HS-5 (cell line): ENCODE results near the gene CHRNA4.

Experiments used
- DNase-seq: peaks from one replicate; pipeline ENCODE4 v3.0.0-alpha.2; 2012; ENCODE audit warnings: low read depth

The CHRNA4 gene

GRCh38 chr20:63333241-63333836 lies 27.8 kb downstream of the CHRNA4 start:
- no peak for DNase-seq

DNA sequence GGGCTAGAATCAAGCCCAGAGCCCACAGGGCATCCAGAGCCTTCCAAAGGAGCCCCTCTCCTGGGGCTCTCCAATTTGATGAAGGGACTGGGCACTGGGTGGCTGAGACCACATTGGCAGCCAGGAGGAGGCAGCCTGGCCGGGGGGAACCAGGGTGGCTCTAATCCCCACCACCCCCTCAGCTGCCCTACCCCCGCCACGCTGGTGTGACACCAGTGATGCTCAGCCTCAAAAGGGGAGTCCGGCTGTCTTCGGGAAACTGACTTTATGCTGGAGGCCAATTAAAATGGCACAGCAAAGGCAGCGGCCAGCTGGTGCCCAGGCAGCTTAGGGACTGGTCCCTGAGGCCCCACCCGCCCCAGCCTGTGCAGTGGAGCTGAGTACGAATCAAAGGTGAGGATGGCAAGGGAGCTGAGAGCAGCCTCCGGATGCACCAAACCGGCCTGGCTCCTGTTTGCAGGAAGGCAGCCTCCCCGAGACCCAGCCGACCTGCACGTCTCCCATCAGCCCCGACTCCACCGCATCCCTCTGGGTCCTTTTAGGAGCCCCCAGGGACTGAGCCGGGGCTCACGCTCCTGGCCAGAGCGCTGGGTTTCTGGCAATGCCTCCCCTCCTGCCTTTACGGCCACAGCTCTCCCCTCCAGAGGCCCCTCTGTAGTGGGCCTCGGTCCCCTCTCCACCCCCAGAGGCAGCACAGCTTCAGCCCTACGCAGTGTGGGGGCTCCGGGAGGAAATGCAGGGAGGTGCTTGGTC lies 28.5 kb downstream of the CHRNA4 start:
- DNase-seq = no peak

DNA sequence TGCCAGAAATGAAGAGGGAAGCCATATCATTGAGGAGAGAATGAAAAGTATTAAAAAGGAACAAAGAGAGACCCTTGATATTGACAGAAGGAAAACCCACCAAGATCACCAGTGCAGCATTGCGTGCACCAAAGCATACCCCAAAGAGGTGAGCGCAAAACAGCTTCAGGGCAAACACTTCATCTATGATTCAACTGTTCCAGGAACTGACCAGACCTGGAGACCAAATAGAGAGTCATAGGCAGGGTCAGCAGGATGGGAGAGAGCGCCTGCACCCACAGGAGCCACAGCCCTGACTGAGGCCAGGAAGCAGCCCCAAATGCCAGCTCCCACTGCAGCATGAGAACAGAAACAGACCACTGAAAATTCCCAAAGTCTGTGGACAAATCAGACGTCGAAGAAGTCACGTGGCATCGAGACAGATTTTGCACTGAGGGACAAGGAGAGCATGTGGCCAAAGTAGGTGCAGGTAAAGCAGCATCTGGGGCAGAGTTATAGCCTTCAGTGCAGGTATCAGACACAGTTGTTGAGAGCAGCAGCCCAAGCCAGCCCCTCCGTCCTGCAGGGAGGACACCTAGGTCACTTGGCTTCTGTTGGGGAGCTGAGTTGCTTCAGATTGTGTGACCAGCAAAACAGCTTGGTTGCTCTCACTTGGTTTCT lies 29.3 kb downstream of the CHRNA4 start:
- DNase-seq = no peak

DNA sequence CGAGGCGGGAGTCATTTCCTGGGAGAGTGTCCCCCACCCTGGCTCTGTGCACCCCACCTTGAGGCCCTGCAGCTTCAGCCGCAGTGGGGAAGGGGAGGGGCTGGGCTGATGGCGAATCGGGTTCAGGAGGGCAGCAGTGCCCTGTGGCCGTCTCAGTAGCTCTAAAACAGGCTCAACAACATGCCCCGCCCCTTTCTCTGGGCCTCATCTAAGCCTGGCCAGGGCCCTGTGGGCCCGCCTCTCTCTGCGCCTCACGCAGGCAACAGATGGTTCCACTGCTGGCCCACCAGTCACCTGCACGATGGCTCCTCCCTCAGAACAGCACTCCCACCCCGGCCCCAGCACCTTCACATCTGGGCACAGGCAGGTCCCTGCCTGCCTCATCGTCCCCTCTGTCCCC lies 30.2 kb downstream of the CHRNA4 start:
- no peak for DNase-seq

DNA sequence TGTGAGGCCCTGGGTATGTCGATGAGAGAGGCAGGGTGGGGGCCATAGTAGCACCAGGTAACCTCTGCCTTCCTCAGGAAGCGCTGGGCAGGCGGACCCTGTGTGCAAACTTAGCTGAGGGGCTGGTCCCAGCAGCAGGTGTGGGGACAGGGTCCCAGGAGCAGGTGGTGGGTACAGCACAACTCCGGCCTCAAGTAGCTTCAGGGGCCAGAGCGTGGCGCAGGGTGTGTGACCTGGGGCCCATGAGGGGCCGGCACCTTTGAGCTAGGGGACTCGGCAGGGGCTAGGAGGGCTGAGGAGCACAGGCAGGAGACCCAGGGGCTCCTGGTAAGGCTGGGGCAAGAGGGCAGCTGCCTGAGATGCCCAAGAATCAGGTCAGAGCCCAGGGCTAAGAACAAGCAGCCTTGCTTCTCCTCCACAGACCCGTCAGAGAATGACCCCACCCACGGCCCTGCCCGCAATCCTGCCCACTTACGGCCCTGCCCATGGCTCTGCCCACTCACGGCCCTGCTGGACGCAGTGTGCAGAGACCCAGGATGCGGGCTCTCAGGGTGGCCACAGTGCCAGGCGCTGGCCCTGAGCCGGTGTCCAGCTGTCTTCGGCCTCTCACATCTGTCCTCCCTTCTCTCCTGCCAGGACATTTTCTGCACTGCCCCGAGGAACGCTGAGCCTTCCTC lies 30.9 kb downstream of the CHRNA4 start:
- no peak for DNase-seq

- no peak for DNase-seq
These were observed 31.6 kb downstream of the CHRNA4 start for GRCh38 chr20:63329331-63330083.

DNA sequence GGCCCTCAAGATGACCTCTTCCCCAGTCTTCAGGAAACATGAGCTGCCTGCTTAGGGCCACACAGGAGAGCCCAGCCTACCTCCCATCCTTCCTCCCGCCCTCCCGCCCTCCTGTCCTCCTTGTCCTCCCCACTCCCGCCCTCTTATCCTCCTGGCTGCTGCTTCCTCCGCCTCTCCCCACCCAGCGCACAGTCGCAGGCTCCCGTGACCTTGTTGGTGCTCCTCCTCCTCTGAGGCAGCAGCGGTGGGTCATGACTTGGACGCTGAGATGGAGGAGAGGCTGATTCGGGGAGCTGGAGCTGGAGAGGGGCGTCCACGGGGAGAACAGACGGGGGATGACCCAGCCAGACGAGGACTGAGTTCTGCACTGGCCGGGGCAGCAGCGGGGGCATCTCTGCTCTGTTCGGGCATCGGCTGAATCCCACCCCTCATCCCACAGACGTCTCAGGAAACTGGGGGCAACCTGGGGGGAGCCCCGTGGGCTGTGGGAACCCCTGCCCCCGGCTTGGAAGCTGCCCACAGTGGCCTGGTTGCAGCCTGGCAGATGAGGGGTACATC lies 32.4 kb downstream of the CHRNA4 start:
- DNase-seq = no peak

- no peak for DNase-seq
These were observed 33.0 kb downstream of the CHRNA4 start for GRCh38 chr20:63328026-63328700.

DNA sequence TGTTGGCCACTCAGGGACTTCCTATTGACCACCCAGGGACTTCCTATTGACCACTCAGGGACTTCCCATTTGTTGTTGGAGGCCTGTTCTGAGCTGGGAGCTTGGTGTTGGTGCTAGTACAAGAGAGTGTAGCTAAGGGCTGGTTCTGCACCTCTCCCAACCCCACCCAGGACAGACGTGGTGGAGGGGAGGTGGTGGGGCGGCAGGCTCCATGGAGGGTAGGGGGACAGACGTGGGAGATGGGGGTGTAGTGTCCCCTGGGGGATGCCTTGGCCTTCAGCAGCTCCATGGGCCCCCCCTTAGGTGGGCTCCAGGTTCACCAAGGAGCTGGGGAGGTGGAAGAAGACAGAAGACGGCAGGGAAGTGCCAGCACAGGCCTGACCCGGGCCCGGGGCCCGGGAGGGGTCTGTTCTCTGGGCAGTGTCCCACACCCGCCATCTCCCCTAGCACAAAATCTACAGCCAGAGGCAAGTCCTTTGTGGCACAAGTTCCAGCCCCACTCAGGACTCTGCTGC lies 33.9 kb downstream of the CHRNA4 start:
- no peak for DNase-seq

DNA sequence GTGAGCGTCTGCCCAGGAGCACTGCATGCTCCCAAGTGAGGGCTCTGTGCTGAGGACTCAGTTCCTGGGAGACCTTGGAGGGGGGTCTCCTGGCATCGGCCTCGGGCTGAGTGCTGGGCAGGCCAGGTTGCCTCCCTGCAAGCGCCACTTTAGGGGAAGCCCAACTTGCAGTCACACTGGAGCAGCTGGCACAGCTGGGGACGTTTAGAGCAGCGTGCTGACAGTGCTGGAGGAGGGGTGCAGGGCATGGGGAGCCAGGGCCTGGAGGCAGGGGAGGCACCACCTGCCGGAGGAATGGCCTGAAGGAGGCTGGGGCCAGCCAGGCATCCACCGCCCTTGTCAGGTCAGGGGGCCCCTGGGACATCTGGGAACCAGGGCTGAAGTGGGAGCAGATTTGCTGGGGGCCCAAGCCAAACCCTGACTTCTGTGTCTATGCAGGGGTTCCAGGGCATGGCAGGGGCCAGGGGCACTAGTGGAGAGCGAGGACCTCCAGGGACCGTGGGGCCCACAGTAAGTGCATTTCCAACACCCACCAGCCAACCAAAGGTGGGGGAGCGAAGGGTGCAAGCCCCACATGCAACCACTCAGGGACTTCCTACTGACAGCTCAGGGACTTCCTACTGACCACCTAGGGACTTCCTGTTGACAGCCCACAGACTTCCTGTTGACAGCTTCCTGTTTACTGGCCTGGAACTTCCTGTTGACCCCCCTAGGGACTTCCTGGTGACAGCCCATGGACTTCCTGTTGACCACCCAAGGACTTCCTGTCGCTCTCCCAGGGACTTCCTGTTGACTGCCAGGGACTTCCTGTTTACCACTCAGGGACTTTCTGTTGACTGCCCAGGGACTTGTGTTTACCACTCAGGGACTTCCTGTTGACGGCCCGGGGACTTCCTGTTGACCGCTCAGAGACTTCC lies 34.6 kb downstream of the CHRNA4 start:
- DNase-seq = no peak

- no peak for DNase-seq
These were observed 35.4 kb downstream of the CHRNA4 start for GRCh38 chr20:63325554-63326313.

GRCh38 chr20:63325021-63325471 lies 36.1 kb downstream of the CHRNA4 start:
- DNase-seq = no peak

GRCh38 chr20:63323357-63323981 lies 37.7 kb downstream of the CHRNA4 start:
- no peak for DNase-seq

- no peak for DNase-seq
These were observed 38.2 kb downstream of the CHRNA4 start for GRCh38 chr20:63322933-63323273.

DNA sequence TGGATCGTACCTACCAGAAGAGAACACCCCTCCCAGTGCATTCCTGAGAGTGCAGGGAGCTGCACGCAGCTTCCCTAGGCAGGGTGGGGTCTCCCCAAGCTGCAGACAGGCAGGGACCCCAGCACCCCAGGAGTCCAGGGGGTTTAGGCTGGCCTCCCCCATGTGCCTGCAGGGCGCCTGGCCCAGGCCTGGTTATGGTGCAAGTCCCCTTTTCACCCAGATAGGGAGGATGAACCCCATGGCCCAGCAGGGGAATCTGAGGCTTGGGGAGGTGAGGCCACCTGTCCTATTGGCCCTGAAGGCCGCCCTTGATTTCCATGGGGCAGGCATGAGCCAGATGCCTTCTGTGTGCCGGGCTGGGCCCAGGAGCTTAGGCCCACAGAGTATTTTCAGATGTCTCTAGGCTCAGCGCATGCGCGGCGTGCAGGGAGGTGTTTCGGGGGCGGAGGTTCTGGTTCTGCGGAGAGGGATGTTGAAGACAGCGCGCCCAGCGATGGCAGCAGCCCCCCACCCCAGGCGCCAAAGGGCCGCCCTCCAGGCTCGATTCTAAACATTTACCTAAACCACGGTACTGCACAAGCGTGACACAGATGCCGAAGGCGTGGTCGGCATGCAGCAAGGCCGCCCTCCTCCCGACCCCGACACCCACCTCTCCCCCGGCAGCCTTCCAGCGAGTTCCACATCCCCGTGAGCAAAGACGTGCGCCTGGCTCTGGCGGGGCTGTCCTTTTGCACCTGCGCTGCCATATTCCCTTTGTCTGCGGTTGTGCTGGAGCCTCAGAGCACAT lies 38.8 kb downstream of the CHRNA4 start:
- DNase-seq = no peak

DNA sequence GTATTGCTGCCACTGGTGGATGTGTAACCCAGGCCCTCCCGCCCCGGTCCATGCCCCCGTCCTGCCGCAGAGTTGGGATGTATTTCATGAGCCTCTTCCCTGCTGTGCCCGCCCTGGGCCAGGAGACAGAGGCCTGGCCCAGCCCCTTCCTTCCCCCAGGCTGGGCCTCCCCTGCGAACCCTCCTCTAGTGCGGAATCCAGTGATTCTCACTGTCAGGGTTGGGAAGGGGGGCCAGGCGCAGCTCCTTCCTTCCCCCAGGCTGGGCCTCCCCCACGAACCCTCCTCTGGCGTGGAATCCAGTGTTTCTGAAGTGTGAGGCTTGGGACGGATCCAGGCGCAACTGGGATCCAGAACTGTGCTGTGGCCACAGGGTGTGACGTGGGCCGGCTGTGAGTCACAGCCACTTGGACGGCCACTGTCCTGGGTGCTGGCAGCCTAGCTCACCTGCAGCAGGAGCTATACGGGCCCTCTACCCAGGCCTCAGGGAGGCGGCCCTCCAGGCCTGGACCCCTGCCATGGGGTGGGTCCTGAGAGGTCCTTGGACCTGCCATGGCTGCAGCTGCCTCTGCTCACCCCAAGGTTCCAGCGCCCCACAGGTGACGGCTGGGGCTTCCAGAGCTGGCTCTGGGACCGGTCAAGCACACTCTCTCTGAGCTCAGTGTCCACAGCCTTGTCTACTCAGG lies 39.9 kb downstream of the CHRNA4 start:
- no peak for DNase-seq

GRCh38 chr20:63320616-63321147 lies 40.5 kb downstream of the CHRNA4 start:
- no peak for DNase-seq
